HEK293T (cell line): Measurements from ENCODE around the gene KIAA1549.

ENCODE experiments used
- CTCF ChIA-PET: fragments of 350-600 bp; formaldehyde crosslinking; extraction: SDS; loops from one replicate; lab custom pipeline; 2021; ENCODE audit warnings: antibody characterized with exemption, inconsistent platforms; lab: Yijun Ruan, JAX
- POLR2A ChIA-PET: fragments of 350-600 bp; formaldehyde crosslinking; extraction: SDS; loops from one replicate; lab custom pipeline; 2020; ENCODE audit warnings: antibody characterized with exemption, inconsistent platforms; lab: Yijun Ruan, JAX
- DNase-seq: peaks from one replicate; pipeline ENCODE4 v3.0.0; 2012; ENCODE audit warnings: mixed read lengths; ENCODE audit errors: extremely low spot score
- ARNT ChIP-seq: fragments of 450-650 bp; IDR thresholded peaks from 2 replicates; pipeline ENCODE4 v1.6.1; 2017; ENCODE audit warnings: mild to moderate bottlenecking
- BHLHE40 ChIP-seq: fragments of 450-650 bp; IDR thresholded peaks from 2 replicates; pipeline ENCODE4 v1.6.1; 2016; ENCODE audit warnings: mild to moderate bottlenecking, moderate library complexity, borderline replicate concordance
- CTBP1 ChIP-seq: fragments of 450-650 bp; IDR thresholded peaks from 2 replicates; pipeline ENCODE4 v1.6.1; 2016; ENCODE audit warnings: borderline replicate concordance
- ELF4 ChIP-seq: fragments of 450-650 bp; IDR thresholded peaks from 2 replicates; pipeline ENCODE4 v1.6.1; 2017; ENCODE audit warnings: antibody characterized with exemption
- FOXA1 ChIP-seq: fragments of 450-650 bp; IDR thresholded peaks from 2 replicates; pipeline ENCODE4 v1.6.1; 2016; ENCODE audit warnings: mild to moderate bottlenecking
- FOXK2 ChIP-seq: fragments of 450-650 bp; IDR thresholded peaks from 2 replicates; pipeline ENCODE4 v1.6.1; 2016; ENCODE audit warnings: mild to moderate bottlenecking
- FOXM1 ChIP-seq: fragments of 450-650 bp; IDR thresholded peaks from 2 replicates; pipeline ENCODE4 v1.6.1; 2017; ENCODE audit warnings: mild to moderate bottlenecking, borderline replicate concordance
- HDGF ChIP-seq: fragments of 450-650 bp; IDR thresholded peaks from 2 replicates; pipeline ENCODE4 v1.6.1; 2017; ENCODE audit warnings: antibody characterized with exemption, borderline replicate concordance
- L3MBTL2 ChIP-seq: fragments of 450-650 bp; conservative IDR thresholded peaks from 2 replicates; pipeline ENCODE4 v1.6.1; 2016; ENCODE audit warnings: mild to moderate bottlenecking
- LEF1 ChIP-seq: fragments of 450-650 bp; IDR thresholded peaks from 2 replicates; pipeline ENCODE4 v1.6.1; 2017; ENCODE audit warnings: mild to moderate bottlenecking, borderline replicate concordance
- NFRKB ChIP-seq: fragments of 450-650 bp; IDR thresholded peaks from 2 replicates; pipeline ENCODE4 v1.6.1; 2016; ENCODE audit warnings: mild to moderate bottlenecking, moderate library complexity
- SP1 ChIP-seq: fragments of 450-650 bp; IDR thresholded peaks from 2 replicates; pipeline ENCODE4 v1.6.1; 2017
- SUZ12 ChIP-seq: fragments of 450-650 bp; IDR thresholded peaks from 2 replicates; pipeline ENCODE4 v1.6.1; 2016; ENCODE audit warnings: mild to moderate bottlenecking
- TARDBP ChIP-seq: fragments of 450-650 bp; IDR thresholded peaks from 2 replicates; pipeline ENCODE4 v1.6.1; 2016
- ZNF384 ChIP-seq: fragments of 450-650 bp; IDR thresholded peaks from 2 replicates; pipeline ENCODE4 v1.6.1; 2016
- TF ChIP-seq, protein P1 (sequence below): fragments of 450-650 bp; IDR thresholded peaks from 2 replicates; pipeline ENCODE4 v1.6.1; 2016

The KIAA1549 gene

DNA sequence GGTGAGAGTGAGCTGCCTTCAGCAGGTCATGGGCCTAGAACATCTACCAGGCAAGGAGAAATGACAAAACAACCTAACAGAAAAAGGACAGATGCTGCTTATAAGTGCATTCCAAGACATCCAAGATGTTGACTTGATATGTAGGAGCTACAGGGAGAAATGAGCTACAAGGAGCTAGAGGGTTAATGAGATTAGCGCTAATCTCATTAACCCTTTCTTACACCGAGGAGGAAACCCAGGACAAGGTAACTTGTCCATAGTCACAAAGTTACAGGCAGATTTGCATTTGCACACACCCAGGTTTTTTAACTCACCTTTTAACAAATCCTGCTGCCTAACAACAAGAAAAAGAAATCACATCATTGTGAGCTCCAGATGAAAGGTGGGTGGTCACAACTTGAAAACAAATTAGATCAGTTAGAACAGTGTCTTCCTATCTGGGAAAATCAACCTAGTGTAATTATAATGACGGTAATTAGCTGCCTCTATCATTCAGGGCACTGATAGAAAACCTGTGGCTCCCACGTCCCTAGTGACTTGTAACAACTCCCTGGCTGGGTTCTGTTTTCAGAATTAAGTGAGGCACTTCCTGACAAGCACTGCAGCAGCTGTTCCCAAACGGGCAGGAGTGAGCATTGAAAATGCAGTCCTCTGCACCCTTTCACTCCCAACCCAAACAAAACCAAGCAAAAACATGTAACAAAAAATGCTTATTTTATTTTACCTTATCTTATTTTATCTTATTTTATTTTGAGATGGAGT is 5.7 kb downstream of the KIAA1549 start:
- ChIA-PET POLR2A (no interaction called here), CTCF (interaction anchor here (2.5 kb wide), 1 partner anchor 89 kb away, joined by 16 read pairs; no protein-coding TSS in a partner anchor)
- peak; percentile 32 for DNase-seq
- TF ChIP-seq BHLHE40 (no peak), SP1 (no peak), ZNF384 (no peak), TARDBP (no peak), FOXA1 (no peak), CTBP1 (no peak), HDGF (no peak)
- TF ChIP-seq, protein P1, sequence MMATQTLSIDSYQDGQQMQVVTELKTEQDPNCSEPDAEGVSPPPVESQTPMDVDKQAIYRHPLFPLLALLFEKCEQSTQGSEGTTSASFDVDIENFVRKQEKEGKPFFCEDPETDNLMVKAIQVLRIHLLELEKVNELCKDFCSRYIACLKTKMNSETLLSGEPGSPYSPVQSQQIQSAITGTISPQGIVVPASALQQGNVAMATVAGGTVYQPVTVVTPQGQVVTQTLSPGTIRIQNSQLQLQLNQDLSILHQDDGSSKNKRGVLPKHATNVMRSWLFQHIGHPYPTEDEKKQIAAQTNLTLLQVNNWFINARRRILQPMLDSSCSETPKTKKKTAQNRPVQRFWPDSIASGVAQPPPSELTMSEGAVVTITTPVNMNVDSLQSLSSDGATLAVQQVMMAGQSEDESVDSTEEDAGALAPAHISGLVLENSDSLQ = no peak

DNA sequence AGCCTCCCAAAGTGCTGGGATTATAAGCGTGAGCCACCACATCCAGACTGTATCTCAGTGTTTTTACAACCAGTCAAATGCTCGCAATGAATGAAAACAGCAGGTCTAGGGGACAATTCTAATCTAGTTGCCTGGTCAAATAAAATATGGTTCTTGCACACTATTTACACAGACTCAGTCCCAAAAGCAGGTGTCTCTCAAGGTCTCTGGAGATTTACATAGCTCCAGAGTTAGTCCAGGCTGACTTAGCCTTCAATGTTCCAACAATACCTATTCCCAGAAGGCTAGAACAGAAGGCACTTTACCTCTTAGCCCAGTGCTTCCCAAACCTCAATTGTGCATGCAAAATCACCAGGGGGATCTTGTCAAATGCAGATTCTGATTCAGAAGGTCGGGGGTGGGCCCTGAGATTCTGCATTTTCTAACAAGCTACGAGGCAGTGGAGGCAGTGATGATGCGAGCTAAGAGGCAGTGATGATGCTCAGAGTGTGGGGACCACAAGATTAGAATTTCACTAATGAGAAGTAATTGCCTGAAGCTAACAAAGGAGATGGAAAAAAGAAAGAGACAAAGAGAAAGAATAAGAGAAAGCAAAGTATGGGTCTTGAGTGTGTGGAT is 6.4 kb downstream of the KIAA1549 start:
- no peak for TF ChIP-seq L3MBTL2
- DNase-seq = no peak
- ChIA-PET POLR2A (no interaction called here), CTCF (interaction anchor here (2.5 kb wide), 1 partner anchor 89 kb away, joined by 16 read pairs; no protein-coding TSS in a partner anchor)

DNA sequence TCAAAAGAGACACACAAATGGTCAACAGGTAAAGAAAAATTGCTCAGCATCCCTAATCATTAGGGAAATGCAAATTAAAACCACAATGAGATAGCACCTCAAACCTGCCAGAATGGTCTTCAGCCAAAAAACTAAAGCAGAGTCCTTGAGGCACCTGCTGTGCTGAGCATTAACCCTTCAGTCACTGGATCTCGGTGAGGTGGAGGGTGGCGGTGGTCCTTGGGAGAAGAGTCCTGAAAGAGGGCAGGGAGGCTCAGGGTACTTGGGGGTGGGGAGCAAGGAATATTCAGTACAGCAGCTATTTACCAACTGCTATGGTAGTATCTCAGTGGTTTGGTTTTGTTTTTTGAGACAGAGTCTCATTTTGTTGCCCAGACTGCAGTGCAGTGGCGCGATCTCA is 7.1 kb downstream of the KIAA1549 start:
- POLR2A ChIA-PET = no interaction called here
- TF ChIP-seq ZNF384 = no peak
- TF ChIP-seq LEF1 = no peak
- CTCF ChIA-PET = interaction anchor here (2.5 kb wide), 1 partner anchor 88 kb away, joined by 16 read pairs; no protein-coding TSS in a partner anchor
- no peak for DNase-seq

DNA sequence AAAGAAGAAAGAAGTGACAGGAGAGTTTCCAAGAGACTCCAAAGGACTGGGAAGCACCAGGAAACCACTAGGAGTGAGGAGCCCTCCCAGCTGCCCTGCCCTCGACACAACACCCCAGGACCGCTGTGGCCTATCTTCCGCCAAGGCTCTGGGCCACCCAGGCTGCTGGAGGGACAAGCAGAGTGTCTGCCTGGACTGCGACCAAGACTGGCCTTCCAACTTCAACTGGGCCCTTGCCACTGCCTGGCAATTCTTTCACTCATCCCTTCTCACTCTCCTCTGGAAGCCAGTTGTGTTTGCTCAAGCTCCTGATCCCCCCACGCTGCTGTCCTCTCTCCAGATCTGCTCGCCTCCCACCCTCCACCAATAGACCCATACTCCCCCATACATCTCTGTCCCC is 10.2 kb downstream of the KIAA1549 start:
- no peak for TF ChIP-seq ZNF384
- CTCF ChIA-PET = no interaction called here
- DNase-seq = no peak
- POLR2A ChIA-PET = no interaction called here

DNA sequence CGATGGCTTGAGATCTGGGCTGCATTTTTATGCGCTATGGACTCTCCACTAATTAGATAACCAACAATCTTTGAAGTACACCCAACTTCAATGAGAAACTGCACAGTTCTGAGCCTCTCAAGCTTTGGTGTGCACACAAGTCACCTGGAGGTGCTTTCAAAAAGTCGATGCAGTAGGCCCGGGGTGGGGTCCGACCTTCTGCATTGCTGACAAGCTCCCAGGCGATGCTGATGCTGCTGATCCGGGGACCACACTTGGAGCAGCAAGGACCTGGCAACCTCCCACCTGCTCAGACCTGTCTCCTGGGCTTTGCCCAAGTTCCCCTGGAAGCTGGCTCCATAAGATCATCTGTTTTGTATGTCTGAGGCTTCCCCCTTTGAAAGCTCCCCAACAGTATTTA is 10.7 kb downstream of the KIAA1549 start:
- TF ChIP-seq BHLHE40 (no peak), SUZ12 (no peak), LEF1 (no peak), FOXK2 (no peak), FOXM1 (no peak)
- CTCF ChIA-PET = no interaction called here
- DNase-seq = no peak
- POLR2A ChIA-PET = no interaction called here

DNA sequence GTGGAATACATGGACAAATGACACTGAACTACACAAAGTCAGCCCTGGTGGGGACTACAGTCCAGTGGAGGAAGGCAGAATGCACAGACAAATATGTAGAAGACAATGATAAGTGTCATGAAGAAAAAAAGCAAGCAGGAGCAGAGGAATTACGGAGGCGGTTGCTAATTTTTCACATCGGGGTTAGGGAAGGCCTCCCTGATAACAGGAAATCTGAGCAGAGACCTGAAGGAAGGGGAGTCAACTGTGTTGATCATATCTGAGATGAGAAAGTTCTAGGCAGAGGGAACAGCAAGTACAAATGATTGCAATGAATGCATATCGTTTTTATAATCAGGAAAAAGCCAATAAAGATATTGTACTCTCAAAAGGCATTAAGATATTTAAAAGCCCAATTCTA is 14.0 kb downstream of the KIAA1549 start:
- ChIA-PET CTCF (interaction anchor here (1.1 kb wide), 1 partner anchor 14 kb away, joined by 3 read pairs; the partner anchor contains the start of gene KIAA1549), POLR2A (no interaction called here)
- no peak for DNase-seq
- TF ChIP-seq SUZ12 (no peak), LEF1 (no peak), SP1 (no peak), CTBP1 (no peak), FOXM1 (no peak), FOXA1 (no peak), HDGF (no peak), ELF4 (no peak)
- TF ChIP-seq, protein P1 = no peak

DNA sequence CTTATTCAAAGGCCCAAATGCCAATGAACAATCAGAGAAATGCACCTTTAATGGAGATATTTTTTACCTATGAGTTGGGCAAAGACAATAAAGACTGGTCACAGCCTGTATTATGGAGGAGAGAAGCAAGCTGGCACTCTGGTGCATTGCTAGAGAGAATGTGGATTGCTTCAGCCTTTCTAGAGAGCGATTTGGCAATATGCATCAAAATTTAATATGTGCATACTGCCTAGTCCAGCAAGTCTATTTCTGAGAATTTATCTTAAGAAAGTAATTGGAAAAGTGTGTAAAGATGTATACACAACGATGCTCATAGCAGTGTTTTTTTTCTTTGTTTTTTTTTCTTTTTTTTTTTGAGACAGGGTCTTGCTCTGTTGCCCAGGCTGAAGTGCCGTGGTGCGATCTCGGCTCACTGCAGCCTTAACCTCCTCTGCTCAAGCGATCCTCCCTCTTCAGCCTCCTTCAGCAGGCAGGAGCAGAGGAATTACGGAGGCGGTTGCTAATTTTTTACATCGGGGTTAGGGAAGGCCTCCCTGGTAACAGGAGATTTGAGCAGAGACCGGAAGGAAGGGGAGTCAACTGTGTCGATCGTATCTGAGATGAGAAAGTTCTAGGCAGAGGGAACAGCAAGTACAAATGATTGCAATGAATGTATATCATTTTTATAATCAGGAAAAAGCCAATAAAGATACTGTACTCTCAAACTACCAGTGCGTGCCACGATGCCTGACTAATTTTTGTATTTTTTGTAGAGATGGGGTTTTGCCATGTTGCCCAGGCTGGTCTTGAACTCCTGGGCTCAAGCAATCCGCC is 16.4 kb downstream of the KIAA1549 start:
- ChIA-PET POLR2A (no interaction called here), CTCF (no interaction called here)
- no peak for TF ChIP-seq ELF4
- TF ChIP-seq, protein P1 = no peak
- no peak for TF ChIP-seq TARDBP
- TF ChIP-seq L3MBTL2 = no peak
- TF ChIP-seq ARNT = no peak
- TF ChIP-seq LEF1 = no peak
- no peak for TF ChIP-seq CTBP1
- no peak for TF ChIP-seq BHLHE40
- TF ChIP-seq NFRKB = no peak
- TF ChIP-seq FOXA1 = no peak
- no peak for TF ChIP-seq SUZ12
- TF ChIP-seq HDGF = no peak
- no peak for TF ChIP-seq FOXM1
- no peak for TF ChIP-seq ZNF384
- TF ChIP-seq FOXK2 = no peak
- no peak for DNase-seq
